Fibroblast of villous mesenchyme (primary cell): Measurements from ENCODE around the gene ELK1. TPM values are rescaled to one million over a fixed set of nuclear protein-coding genes. Genes with fewer than 3 reads are reported as not detected.
"Not testable (repeated sequence)": the region's sequence is repeated elsewhere in the genome, so short reads cannot be mapped to it uniquely, and the experiment has no call there.

Experiments used
- DNase-seq: peaks from one replicate; pipeline ENCODE4 v3.0.0-alpha.2; 2010; ENCODE audit warnings: low read depth
- H3K4me3 ChIP-seq: 2 replicates; pipeline ENCODE4 v1.5.1; 2011; ENCODE audit warnings: low read depth, mild to moderate bottlenecking, low read length
- CTCF ChIP-seq: IDR thresholded peaks from 2 replicates; pipeline ENCODE4 v1.5.1; 2012; ENCODE audit warnings: low read depth, mild to moderate bottlenecking, low read length; ENCODE audit not compliant: insufficient read depth
- total RNA-seq: library from RNA; depleted of rRNA; stranded (reverse); fragments of >200 nt; gene quantifications from 2 replicates; pipeline ENCODE4 v1.2.3, GENCODE V29; 2012

ELK1 gene
- total RNA-seq, 1 donor, result 21.2 TPM

GRCh38 chrX:47612418-47612817 lies 37.9 kb downstream of the ELK1 start:
- no peak for TF ChIP-seq CTCF
- no peak overlapping the region for H3K4me3 ChIP-seq
- no peak for DNase-seq

DNA sequence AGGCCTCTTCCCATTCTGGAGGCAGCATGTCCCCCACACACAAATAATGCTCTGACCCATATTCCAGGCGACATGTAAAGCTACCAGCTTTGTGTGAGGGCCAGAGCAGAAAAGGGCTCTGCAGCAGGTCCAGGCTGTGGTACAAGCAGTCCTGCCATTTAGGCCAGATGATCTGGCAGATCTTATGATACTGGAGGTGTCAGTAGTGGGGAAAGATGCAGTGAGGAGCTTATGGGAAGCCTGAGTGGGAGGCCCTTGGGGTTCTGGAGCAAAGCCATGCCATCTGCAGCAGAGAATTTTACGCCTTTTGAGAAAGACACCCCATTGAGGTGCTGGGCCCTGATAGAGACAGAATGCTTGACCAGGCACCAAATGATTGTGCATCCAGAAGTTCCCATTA lies 38.4 kb downstream of the ELK1 start:
- no peak for TF ChIP-seq CTCF
- no peak overlapping the region for H3K4me3 ChIP-seq
- no peak for DNase-seq

DNA sequence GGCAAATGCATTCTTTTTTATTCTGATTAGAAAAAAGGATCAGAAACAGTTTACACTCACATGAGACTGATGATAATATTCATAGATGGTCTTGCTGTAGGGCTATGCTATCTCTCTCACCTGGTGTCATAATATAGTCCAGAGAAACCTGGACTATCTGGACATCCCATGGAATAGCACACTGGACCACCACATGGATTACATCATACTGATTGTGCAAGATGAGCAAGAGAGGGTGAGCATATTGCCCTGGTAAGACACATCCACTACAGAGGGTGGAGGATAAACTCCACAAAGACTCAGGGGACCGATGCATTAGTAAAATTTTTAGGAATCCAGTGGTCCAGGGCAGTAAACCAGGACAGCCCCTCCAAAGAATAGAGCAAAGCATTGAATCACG lies 38.9 kb downstream of the ELK1 start:
- no peak for TF ChIP-seq CTCF
- peak; percentile 8 for DNase-seq
- H3K4me3 ChIP-seq, result no peak overlapping the region

GRCh38 chrX:47610511-47610910 lies 39.9 kb downstream of the ELK1 start:
- no peak for TF ChIP-seq CTCF
- no peak overlapping the region for H3K4me3 ChIP-seq
- DNase-seq, result no peak

DNA sequence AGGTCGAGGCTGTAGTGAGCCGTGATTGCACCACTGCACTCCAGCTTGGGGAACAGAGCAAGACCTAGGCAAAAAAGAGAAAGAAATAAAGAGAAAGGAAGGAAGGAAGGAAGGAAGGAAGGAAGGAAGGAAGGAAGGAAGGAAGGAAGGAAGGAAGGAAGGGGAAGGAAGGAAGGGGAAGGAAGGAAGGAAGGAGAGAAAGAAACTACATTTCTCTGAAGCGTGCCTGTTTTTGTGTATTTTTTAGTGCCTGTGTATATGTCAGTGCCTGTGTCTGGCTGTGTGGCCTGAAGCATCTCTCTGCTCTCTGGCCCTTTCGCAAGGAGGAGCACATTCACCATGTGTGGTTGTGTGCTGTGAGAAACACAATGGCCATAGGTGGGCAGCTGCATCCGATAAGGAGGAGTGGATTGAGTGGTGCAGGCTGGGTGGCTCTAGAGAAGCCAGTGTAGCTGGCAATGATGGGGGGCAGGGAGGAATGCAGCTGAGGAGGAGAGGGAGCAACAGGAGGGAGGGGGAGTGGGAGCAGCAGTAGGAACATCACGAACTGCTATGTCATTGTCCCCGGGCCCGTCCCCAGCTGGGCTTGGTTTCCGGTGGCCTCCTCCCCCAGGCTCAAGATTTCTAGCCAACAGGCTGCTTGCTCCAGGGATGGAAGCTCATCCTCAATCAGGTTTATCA lies 42.1 kb downstream of the ELK1 start:
- no peak for DNase-seq
- TF ChIP-seq CTCF, result no peak
- no peak overlapping the region for H3K4me3 ChIP-seq

DNA sequence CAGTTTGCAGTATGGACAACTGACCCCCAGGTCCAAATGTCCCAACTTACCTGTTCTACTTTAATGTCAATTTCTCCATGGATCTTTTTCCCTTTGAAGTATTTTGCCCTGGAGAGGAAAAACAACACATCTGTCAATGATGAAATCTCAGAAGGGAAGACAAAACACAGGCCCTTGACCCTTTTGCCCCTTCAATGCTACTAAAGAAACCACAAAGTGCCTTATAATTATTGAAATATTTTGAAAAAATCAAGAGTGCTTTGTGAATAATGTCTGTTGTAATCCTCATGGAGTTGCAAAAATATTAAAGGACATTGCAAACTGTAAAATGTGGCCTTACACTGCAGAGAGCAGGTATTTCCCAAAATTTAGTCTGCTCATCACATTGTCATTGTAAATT lies 43.3 kb downstream of the ELK1 start:
- TF ChIP-seq CTCF, result no peak
- H3K4me3 ChIP-seq, result no peak overlapping the region
- peak; percentile 77 for DNase-seq

- no peak for TF ChIP-seq CTCF
- no peak overlapping the region for H3K4me3 ChIP-seq
- no peak for DNase-seq
These were observed 45.3 kb downstream of the ELK1 start for GRCh38 chrX:47605024-47605423.

- not testable (repeated sequence) for DNase-seq, H3K4me3 ChIP-seq
These were observed 47.2 kb downstream of the ELK1 start for GRCh38 chrX:47603125-47603524.
